Activated T-cell treated with anti-CD3 and anti-CD28 coated beads, Interleukin-2, amount 50 U/mL, for 1 hour (primary cell): ENCODE measurements around the gene LRPPRC.
"Not testable (repeated sequence)": the region's sequence is repeated elsewhere in the genome, so short reads cannot be mapped to it uniquely, and the experiment has no call there.

Experiments
- DNase-seq: peaks from one replicate; pipeline ENCODE4 v3.0.0-alpha.2; 2020

The LRPPRC gene

DNA sequence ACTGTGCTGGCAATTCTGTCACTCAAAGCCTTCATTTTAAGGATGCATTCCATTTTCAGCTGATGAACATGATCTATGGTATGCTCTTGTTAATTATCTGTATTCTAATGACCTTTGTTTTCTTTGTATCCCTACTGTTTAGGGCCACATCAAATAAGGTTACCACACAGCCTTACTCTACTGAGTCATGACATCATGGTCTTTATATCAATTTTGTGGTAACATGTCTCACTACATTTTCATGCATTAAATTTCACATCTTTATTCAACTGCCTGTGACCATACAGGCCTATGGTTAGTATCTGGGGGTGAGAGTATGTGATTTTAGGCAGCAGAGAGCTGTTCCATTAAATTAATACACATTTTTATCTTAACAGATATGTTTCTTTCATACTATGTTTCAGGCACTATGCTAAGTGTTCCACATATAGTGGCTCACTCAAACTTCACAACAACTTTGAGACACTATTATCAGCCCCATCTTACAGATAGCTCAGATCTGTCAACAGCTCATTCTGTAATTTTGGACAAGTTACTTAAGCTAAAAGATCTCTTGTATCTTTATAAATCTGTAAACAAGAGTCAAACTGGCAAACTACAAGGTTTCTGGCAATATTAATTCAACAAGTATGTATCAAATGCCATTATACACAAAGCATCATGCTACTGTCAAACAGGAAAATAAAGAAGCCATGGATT is 18.0 kb downstream of the LRPPRC start:
- no peak for DNase-seq

DNA sequence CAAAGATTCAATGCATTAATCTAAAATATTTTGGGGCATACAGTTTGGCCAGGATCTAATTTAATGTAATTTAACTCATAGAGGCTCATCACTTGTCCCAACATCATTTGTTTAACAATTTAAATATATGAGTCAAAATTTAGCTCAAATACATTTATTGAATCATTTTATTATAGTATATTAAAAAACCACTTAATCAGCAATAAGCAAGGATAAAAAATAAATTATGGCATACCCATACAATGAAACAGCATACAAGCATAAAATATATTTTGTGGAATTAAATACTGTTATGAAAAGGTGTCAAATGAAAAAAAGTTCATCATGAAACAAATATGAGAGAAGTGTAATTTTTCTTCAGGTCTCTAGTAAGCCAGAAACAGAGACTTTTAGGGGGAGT is 34.9 kb downstream of the LRPPRC start:
- DNase-seq = no peak

DNA sequence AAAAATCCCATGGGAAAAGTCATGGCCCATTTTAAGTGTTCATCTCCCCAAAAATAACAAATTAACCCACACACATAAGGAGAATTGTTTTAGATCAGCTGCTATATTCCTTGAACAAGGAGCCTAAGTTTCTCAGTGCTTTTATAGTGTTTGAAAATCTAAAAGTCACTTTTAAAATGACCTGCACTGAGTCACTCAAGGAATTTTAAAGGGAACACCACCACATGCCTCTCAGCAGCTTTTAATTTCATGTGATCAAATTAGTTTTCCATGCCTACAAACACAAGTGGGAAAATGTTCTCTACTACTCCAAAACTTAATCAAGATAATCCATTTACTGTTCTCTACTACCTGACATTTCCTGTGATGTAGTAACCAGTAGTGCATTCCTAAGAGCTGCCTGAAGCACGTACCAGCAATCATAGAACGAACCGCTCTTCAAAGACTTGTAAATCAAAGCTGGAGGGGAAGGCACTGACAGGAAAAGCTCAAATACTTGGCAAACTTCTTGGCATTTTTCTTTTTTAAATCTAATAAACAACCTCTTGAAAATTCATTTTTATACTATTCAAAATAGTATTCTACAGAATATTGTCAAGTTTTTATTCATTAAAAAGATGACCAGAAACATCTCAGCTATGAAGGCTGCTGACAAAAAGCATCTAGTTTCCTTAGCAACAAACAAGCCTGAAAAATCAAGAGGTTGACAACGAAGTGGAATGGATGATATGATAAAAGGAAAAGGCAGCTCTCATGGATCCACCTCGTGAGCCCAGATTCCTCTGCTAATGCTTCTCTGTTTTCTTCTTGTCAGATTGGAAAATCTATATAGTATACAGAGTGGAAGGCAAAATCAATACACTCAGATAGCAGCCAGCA is 37.2 kb downstream of the LRPPRC start:
- no peak for DNase-seq

DNA sequence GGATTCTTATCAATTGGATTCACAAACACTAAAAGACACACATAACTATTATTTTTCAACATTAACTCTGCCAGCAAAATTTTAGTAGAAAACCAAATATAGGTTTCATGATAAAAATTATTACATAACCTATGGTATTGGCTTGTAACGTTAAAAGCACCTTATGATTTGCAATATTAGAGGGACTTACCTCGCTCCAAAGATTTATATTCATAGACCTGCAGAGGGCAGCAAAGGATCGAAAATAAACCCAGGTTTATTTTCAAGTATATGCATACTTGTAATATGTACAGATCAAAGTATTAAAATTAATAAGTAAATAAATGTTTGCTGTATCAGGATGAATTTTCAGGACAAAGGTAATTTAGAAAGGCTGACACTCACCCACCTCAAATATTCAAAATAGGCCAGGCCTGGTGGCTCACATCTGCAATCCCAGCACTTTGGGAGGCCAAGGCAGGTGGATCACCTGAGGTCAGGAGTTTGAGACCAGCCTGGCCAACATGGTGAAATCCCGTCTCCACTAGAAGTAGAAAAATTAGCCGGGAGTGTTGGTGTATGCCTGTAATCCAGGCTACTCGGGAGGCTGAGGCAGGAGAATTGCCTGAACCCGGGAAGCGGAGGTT is 45.3 kb downstream of the LRPPRC start:
- no peak for DNase-seq

DNA sequence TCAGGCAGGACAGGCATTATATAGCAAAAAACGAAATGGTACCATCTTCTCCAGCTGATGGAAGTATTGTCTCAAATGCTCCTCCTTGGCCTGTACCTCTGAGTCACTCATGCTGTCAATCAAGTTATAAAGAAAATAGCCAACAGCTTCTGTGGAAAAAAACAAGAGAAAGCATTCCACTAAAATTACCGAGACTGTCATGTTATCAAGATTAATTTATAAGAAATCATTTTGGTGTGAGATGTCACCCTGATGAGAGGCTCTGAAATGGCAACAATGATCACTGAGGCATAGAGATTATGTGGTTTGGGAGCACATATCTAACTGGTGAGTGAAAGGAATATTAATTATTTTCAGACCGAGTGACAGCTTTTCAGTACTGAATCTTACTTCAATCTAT is 47.4 kb downstream of the LRPPRC start:
- DNase-seq = no peak

DNA sequence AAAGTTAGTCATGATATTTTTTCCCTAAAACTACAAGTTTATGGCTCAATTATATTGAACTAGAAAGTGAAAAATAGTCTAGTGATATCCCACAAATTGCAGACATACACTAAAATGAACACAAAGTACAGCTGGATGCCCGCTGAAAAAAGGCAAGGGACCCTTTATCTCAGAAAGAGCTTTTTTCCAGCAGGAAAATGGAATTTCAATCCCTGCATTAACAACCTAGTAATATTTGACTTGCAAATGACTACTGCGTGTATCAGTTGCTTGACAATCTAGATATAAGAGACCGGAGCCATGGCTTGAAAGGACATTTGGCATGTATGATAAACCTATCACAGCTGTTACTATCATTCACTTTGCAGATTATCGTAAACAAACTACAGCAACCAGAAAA is 49.1 kb downstream of the LRPPRC start:
- DNase-seq = no peak

DNA sequence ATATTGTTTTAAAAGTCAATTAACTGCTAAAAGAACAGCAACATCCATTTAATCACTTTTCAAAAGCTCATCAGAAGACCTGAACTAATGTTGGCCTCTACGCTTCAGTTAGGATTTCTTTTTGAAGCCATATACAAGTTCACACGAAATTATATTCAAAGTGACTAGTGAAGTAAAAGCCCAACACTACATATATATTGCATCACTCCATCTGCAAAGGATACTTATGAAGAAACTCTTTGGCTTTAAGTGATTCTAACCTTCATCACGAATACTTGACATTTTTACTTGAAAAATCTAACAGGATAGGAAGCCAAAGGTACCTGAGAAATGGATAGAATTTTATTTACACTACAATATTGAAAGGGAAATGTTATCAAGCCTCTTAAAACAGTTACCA is 50.4 kb downstream of the LRPPRC start:
- DNase-seq = no peak

DNA sequence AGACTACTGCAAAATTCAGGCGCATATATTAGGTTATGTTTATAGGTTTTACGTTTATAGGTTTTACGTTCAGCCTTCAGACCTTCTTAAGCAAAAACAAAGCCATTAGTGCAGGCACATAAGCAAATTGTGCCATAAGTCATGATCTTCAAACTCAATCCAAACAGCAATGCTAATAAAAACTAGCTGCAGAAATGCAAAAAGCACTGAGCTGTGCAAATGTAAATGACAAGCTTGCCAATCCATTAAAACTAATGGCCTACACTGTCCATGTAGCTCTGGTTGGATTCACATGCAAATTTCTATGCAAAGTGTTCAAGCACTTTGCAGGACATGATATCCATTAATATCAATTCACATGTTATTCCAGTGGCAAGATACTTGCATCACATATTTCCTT is 50.9 kb downstream of the LRPPRC start:
- no peak for DNase-seq

DNA sequence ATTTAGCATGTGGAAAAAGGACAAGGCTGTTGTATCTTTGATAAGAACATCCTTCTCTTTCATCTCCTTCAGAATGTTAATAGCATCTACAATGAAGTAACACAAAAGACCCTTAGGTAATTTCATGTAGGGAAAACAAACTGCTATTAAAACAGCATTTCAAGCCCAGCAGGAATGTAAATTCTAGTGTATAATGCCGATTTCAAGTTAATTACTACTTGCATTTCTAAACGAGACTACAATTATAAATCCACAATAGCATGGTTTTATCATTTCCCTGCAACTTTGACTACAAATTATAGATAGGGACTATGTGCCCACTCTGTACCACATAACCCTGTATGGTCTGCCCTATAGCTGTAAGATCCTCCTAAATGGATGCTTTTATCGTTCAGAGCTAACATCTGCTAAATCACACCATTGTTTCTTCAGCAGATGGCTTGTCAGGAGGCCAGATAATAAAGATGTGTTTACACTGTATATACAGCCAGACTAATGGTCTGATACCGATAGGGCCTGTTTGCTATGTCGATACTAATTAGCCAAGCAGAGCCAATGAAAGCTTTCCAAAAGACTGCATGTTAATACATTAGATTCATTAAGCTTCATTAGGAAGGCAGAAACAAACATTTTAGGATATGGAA is 51.9 kb downstream of the LRPPRC start:
- DNase-seq = no peak

DNA sequence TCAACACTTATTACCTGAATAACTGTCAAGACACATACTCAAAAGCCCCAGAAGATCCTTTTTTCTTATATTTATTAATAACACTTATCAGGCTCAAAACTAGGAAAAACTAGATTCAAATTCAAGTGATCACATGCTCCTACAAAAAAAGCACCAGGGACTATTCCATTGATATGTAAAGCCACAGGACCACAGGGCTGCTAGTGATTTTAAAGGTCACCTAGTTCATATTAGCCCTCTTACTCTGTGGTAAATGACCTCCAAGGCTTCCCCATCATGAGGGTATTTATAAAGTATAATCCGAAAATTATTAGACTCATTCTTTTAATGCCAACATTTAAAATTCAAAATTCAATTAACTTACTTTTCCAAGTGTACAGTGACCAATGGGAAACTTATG is 52.5 kb downstream of the LRPPRC start:
- no peak for DNase-seq

DNA sequence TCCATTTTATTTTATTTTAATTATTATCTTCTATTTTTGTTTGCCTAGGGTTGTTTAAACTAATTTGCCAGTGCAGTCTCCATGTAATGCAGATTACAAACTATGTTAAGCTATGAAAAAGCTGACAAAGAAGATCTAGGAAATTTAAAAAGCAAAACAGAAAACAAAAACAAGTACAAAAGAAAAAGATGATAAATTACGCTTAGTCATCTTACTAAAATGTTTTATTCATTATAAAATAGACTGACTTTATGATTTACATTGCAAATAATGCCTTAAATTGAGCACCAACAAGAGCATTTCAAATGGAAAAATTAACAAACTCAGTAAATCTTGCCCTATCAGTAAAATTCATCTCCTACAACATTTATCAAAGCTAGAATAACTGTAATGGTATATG is 52.9 kb downstream of the LRPPRC start:
- DNase-seq = no peak

DNA sequence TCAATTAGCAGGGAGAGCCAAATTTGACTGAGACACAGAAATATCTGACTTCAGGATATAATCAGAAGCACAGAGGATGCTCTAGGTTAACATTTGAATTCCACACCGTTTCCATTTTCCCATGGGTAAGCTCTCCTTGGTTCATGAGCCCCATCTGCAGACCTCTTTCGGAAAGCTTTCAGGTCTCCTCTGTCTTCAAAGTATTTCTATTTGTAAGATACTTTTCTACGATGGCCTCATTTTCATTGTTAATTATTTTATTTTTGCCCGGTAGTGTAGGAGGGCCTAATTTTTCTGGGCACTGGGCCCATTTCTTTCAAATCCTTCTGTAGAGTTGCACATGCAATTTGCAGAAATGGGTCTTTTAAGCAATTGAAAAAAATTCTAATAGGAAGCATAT is 53.8 kb downstream of the LRPPRC start:
- DNase-seq = no peak

DNA sequence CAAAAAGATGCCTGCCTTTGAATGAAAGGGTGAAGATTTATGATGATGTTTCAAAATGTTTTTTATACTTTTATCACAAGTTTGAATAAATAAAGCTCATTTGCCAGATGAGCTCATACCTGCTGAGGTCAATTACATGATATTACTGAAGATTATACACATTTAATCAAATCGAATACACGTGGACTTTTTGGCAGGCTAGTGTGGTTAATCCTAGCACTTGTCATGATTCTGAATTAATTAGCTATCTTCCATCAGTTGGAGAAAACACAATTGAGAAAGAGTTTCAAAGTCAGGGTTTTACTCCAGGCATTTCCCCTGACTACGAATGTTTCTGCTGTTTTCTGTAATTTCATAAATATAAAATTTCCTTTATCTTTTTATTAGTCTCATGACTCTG is 54.4 kb downstream of the LRPPRC start:
- DNase-seq = no peak

DNA sequence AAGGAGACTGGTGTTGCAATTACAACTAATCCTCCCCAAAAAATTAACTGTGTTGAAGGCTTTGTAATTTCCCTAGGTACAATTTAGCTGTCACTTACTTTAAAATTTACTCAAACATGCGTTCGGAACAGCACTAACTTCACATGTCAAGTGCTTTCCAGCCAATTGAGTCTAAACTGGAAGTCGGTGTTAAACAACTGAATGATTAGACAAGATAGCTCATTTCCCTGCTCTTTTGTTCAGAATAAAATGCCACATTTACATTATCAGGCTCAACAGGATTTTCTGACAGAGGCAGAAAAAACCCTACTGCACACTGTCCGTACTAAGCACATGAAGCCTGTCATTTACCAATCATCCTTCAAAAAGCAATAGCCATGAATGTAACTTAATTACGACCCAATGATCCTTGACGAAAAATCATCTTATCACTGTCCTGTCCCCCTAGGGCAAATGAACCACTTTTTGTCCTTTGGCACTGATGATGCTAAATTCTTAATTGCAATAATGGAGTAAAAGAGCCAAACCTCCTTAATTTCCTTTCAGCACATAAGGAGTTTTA is 56.0 kb downstream of the LRPPRC start:
- DNase-seq = no peak

DNA sequence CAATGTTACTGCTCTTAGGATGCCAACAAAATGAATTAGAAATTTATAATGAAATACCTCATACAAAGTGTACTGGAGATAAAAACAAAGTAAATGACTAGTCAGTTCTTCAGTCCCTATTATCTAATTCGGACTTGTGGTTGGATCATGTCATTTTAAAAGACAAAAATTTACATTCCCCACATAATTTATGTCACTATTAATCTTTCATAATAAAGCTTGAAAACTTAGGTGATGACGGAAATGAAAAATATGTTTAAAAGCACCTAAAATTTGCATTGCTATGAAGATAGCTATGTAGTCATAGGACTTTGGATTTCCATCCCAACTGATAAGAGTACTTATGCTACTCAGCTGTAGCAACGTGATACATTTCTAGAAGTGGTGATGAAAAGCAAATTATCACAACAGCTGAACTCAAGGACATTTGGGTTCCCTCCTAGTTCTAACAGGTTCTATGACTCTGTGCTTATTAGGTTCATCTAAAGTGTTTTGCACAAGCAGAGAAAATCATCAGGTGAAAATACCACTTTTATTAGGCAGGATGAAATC is 58.4 kb downstream of the LRPPRC start:
- DNase-seq = no peak

DNA sequence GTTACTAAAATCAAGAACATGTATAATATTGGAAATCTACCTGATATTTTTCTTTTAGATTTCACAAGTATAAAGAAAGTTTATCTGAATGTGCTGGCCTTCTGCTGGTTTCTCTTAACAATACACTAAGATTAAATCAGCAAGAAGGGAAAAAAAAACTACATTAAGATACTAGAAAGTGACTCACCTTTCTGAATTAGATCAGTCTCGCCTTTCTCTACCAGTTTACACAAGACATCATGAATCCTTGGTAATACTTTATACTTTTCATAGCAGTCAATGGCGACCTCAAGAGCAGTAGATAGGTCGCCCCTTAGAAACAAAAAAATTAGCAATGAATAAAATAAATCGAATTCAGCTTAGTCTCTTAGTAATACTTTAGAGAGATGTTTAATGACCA is 61.2 kb downstream of the LRPPRC start:
- DNase-seq = no peak

DNA sequence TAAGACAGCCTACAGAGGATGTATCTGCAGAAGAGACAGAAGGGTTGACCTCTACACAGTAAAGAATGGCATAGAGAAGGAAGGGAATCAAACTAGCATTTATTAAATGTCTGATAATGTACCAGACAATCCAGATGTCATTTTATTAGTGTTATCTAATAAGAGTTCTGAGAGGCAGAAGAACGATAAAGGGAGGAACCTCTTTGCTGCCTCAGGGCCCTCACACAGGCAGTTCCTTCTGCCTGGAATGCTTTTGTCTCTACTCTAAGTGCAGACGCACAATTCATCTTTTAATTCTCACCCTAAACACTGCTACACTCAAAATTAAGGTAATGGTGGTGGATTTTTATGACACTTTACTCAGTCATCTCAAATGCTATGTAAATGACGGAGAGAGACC is 64.5 kb downstream of the LRPPRC start:
- no peak for DNase-seq

DNA sequence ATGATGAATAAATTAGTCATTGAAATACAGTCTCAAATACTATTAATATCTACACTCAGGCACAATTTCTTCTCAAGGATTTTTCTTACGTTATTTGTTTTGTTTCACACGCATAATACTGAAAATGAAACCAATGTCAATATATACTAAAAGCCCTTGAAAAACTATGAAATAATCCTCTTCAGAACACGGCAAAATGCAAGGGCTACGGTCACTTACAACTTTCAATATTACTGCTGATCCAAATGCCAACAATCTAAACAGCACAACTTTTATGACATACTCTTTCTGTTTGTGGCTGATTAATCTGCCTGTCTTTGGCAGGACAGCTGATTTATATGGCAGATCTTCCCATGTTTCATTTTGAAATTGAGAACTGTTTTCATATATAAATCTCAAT is 68.3 kb downstream of the LRPPRC start:
- DNase-seq = no peak

DNA sequence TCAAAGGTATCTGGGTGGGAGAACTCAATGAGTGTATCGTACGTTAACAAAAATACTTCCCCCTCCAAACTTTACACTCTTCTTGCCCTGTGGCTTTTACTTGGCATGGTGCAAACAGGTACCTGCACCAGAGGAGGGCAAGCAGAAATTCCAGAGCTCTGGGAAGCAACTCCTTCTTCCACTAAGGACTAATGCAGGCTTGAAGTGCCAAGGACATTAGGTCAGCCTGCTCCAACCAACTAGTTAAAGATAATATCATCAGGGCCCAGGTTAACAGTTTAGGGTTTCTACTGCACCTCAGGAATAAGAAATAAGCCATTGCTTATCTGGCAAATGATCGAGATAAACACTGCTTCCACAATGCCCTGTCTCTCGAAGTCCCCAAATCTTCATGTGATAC is 70.4 kb downstream of the LRPPRC start:
- DNase-seq = no peak

DNA sequence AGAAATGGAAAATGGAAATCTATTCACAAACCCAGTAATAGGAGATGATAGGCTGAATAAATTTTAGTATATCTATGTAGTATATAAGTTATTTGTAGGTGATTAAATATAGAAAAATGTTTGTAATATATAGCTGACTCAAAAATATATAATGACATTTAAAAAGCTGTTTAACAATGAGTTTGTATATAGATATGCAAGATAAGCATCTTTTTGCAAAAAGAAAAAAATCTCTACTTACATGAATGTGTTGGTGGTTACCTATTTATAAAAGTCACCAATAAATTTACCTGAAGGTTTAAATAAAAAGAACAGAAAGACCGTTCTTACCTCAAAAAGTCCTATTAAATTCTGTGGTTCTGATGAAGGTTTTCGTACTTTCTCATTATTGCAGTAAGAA is 71.3 kb downstream of the LRPPRC start:
- no peak for DNase-seq

DNA sequence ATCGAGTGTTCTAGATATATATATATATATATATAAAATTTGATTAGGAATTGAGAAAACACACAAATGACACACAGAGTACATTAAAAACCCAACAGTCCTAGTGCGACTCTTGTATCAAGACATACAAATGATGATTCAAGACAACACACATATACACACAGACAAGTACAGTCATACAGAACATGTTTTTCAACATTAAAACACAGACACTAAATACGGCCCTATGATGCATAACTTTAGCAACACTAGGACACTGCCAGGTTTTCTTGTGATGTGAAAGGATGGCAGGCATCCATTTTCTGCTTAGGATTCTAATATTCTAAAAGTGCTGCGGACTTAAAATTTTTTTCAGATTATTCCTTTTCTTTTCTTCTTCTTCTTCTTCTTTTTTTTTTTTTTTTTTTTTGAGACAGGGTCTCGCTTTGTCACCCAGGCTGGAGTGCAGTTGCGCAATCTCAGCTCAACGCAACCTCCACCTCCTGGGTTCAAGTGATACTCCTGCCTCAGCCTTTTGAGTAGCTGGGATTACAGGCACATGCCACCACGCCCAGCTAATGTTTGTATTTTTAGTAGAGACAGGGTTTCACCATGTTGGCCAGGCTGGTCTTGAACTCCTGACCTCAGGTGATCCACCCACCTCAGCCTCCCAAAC is 84.5 kb downstream of the LRPPRC start:
- DNase-seq = not testable (repeated sequence)

DNA sequence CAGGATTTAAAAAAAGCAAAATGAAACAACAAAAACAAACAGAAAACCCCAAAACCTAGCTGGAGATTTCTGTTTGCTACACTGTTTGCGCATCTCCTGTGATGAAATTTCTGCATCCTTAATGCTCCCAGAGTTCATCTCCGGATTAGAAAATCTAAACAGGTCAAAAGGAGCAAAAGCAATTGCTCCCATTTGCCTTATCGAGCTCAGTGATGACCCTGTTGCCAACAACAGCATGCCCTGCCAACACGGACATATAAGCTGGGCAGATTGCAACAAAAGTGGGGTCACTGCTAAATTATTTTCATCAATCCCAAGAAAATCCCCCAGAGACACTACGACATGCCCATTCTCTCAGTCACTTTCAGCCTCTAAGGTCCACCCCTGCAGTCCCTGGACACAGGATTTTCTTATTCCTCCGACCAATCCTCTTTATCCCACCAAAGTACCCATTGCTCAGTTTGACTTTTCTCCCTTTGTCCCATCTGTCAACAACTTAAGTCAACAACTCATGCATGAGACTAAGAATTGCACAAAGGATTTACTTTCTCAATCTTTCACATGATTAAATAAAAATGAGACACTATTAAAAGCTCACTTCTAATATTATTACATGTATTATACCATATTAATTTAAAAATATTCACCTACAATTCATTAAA is 89.2 kb downstream of the LRPPRC start:
- DNase-seq = no peak
